BE2C (cell line): ENCODE data around the gene REXO1.

Experiments used
- DNase-seq: peaks from one replicate; pipeline ENCODE4 v3.0.0-alpha.2; 2020
- H3K27me3 ChIP-seq: fragments of 250-450 bp; sonication (Bioruptor Pico); 2 replicates; pipeline ENCODE4 v1.5.1; 2020; ENCODE audit warnings: mild to moderate bottlenecking
- H3K36me3 ChIP-seq: fragments of 250-450 bp; sonication (Bioruptor Pico); 2 replicates; pipeline ENCODE4 v1.5.1; 2020; ENCODE audit warnings: mild to moderate bottlenecking
- H3K4me1 ChIP-seq: fragments of 250-450 bp; sonication (Bioruptor Pico); 2 replicates; pipeline ENCODE4 v1.5.1; 2020
- H3K4me3 ChIP-seq: 2 replicates; pipeline ENCODE4 v1.5.1; 2011; ENCODE audit warnings: low read depth, low read length
- H3K9me3 ChIP-seq: fragments of 250-450 bp; sonication (Bioruptor Pico); 2 replicates; pipeline ENCODE4 v1.5.1; 2020
- TF ChIP-seq, protein P1 (sequence below): IDR thresholded peaks from 2 replicates; pipeline ENCODE4 v1.5.1; 2012; ENCODE audit warnings: mild to moderate bottlenecking, low read depth, low read length

The REXO1 gene

DNA sequence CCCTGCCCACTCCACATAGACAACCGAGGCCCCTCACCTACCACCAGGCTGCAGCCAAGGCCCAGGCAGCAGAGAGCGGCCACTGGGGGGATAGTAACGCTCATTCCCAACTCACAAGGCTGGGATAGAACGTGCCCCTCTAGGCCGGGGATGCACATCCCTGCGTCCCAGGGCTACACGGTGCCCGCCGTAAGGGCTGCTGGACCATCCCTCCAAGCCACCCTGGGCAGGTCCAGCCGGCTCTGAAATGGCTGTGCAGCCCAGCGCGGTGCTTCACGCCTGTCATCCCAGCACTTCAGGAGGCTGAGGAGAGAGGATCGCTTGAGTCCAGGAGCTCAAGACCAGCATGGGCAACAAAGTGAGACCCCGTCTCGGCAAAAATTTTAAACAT, 3.2 kb downstream of the REXO1 start:
- TF ChIP-seq, protein P1, sequence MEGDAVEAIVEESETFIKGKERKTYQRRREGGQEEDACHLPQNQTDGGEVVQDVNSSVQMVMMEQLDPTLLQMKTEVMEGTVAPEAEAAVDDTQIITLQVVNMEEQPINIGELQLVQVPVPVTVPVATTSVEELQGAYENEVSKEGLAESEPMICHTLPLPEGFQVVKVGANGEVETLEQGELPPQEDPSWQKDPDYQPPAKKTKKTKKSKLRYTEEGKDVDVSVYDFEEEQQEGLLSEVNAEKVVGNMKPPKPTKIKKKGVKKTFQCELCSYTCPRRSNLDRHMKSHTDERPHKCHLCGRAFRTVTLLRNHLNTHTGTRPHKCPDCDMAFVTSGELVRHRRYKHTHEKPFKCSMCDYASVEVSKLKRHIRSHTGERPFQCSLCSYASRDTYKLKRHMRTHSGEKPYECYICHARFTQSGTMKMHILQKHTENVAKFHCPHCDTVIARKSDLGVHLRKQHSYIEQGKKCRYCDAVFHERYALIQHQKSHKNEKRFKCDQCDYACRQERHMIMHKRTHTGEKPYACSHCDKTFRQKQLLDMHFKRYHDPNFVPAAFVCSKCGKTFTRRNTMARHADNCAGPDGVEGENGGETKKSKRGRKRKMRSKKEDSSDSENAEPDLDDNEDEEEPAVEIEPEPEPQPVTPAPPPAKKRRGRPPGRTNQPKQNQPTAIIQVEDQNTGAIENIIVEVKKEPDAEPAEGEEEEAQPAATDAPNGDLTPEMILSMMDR: no peak
- Histone ChIP-seq H3K36me3 (peaks cover 28% of the 10 kb centered on the region), H3K27me3 (no peaks in the 10 kb centered on the region), H3K9me3 (no peaks in the 10 kb centered on the region), H3K4me1 (peaks cover 3% of the 10 kb centered on the region; the same call in 1 of the 2 replicates), H3K4me3 (no peak overlapping the region)
- no peak for DNase-seq

DNA sequence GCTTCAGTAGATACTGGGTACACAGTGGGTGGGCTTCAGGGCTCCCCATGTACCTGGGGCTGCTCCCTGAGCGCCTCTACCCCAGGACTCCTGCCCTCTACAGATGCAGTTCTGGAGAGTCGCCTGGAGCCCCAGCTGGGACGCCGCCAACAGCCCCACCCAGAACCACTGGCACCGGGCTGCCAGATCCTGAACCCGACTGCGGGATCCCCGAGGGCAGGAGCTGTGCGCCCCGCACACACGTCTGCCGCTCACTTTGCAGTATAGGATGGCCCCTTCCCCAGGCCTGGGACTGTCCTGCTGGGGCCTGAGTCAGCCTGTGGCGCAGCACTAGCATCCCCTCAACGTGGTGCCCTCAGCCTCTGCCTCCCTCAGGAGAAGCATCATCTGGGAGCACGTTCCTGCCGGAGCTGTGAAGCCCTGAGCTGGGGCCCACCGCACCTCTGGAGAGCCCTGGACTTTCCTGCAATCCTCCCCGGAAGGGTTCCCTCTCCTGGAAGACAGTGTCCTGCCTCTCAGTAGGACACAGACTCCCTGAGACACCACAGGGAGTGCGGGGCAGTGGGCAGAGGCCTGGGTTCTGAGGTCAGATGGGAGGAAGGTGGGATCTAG, 3.7 kb downstream of the REXO1 start:
- TF ChIP-seq, protein P1: no peak
- Histone ChIP-seq H3K4me1 (peaks cover 3% of the 10 kb centered on the region; the same call in 1 of the 2 replicates), H3K27me3 (no peaks in the 10 kb centered on the region), H3K36me3 (peaks cover 28% of the 10 kb centered on the region), H3K9me3 (no peaks in the 10 kb centered on the region), H3K4me3 (no peak overlapping the region)
- no peak for DNase-seq

DNA sequence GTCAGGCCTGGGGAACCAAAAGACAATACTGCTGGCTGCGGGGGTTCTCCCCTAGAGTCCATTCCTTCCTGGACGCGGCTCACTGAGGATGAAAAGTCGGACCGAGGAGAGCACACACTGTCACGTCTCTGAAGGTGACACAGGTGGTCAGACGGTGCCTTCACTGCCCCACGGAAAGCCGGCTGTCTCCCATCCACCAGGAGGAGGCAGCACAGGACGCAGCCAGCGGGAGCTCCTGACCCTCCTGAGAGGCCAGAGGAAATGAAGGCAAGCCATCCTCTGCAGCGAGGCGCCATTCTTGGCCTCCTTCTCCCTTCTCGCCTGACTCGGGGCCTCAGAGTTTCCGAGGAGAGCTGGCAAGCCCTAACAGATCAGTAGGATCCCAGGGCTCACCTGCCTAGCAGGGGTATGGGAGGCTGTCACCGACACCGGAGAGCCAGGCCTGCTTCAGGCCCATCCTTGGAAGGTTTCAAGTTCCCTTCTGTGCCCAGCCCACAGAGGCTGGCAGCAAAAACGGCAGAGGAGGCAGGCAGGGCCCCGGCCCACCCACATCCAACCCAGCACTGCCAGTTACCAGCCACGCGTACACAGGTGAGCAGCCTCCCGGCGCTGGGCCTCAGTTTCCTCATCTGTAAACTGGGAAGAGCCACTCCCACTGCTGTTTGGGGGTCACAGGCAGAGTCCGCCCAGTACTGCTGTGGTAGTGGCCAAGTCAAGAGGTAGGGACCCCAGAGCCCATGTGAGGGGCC, 4.5 kb downstream of the REXO1 start:
- TF ChIP-seq, protein P1: peak; percentile 38
- Histone ChIP-seq H3K9me3 (no peaks in the 10 kb centered on the region), H3K36me3 (peaks cover 28% of the 10 kb centered on the region), H3K4me3 (no peak overlapping the region), H3K27me3 (no peaks in the 10 kb centered on the region), H3K4me1 (peaks cover 3% of the 10 kb centered on the region; the same call in 1 of the 2 replicates)
- DNase-seq: no peak

DNA sequence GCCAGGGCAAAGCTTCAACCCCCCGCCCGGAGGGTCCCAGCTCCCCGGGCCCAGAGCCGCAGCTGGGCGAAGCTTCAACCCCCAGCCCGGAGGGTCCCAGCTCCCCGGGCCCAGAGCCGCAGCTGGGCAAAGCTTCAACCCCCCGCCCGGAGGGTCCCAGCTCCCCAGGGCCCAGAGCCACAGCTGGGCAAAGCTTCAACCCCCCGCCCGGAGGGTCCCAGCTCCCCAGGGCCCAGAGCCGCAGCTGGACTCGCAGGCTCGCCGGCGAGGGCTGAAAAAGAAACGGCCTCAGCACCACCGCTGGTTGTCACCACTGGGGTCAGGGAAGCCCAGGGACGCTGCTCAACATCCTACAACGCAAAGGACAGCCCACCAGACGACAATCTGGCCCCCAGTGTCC, 5.2 kb downstream of the REXO1 start:
- TF ChIP-seq, protein P1: no peak
- H3K4me3 ChIP-seq: no peak overlapping the region
- H3K27me3 ChIP-seq: no peaks in the 10 kb centered on the region
- H3K4me1 ChIP-seq: peaks cover 3% of the 10 kb centered on the region; the same call in 1 of the 2 replicates
- no peaks in the 10 kb centered on the region for H3K9me3 ChIP-seq
- DNase-seq: no peak
- H3K36me3 ChIP-seq: peaks cover 28% of the 10 kb centered on the region

DNA sequence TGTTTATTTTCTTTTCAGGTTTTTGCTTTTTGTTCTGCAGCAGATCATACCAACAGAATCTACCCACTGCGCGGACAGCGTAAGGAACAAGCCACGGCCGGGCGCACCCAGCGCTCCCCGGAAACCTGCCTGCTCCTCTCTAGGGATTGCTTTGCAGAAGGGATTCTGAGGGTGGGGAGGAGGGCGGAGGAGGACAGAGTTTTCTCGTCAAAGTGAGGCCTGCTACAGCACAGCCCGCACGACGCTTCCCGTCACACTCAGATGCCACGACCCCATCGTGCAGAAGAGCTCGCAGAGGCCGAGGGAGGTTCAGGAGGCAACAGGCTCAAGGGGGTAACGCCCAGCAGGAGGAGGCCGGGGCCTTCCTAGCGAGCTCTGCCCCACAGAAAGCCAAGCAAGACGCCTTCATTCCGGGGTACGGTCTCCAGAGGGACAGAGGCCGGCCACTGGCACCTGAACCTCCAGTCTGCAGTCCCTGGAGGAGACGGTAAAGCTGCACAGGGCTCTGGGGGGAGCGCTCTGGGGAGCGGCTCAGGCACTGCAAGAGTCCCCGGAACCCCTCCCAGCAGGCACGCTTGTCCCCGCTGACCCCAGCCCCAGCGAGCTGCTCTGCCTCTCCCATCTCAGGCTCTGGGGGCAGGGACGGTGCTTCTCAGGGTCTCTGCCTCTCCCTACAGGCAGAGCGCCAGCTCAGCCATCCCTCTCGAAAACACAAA, 6.9 kb downstream of the REXO1 start:
- no peak overlapping the region for H3K4me3 ChIP-seq
- H3K4me1 ChIP-seq: peaks cover 9% of the 10 kb centered on the region
- DNase-seq: no peak
- H3K9me3 ChIP-seq: no peaks in the 10 kb centered on the region
- TF ChIP-seq, protein P1: no peak
- no peaks in the 10 kb centered on the region for H3K27me3 ChIP-seq
- H3K36me3 ChIP-seq: peaks cover 22% of the 10 kb centered on the region
